CD4-positive, alpha-beta T cell treated with Interleukin-4 for 1 hour (primary cell): ENCODE results near the gene EIF1AD.
"Not testable (repeated sequence)": the region's sequence is repeated elsewhere in the genome, so short reads cannot be mapped to it uniquely, and the experiment has no call there.

Experiments used
- DNase-seq, 2 donors: peaks; one replicate each; pipeline ENCODE4 v3.0.0-alpha.2; 2020 to 2022

The EIF1AD gene, protein sequence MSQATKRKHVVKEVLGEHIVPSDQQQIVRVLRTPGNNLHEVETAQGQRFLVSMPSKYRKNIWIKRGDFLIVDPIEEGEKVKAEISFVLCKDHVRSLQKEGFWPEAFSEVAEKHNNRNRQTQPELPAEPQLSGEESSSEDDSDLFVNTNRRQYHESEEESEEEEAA

DNA sequence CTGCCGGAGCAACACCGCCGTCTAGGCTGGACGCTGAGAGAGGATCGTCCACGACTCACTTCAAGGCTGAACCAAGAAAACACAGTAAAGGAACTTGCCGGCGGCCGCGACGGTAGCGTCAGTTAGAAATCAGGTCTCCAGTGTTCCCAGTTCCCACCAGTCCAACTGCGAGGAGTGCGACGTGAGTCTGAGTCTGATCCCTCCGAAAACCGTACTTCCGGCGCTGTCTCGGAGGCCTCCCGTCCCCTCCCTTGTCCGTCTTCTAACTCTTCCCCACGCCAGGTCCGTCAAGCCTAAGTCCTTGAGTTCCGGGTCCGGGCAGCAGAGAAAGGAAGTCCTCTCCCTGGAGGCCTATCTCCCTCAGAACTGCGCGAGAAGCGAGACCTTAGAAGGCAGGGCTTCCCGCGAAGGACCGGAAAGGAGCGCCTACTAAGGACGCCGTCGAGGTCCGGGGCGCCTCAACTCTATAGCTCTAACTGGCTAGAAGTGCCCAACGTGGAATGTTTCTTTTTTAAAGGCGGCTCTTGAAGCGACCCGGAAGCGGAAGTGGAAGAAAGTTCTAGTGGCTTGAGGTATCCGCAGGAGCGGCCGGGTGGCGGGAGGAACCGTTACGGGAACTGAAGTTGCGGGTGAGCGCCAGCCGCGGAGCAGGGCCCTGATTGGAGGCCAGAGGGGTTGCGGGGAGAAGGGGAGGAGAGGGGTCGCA, at the start of gene EIF1AD, which contains the start of gene BANF1:
TSS of gene EIF1AD (minus strand) at position 216 of the 706 bp plus-strand sequence. CDS start 1,768 bp downstream, outside the sequence.
TSS of gene BANF1 (plus strand) at position 562 of the 706 bp plus-strand sequence. CDS start 748 bp downstream, outside the sequence.
- peak; percentile 93 to 97 for DNase-seq

DNA sequence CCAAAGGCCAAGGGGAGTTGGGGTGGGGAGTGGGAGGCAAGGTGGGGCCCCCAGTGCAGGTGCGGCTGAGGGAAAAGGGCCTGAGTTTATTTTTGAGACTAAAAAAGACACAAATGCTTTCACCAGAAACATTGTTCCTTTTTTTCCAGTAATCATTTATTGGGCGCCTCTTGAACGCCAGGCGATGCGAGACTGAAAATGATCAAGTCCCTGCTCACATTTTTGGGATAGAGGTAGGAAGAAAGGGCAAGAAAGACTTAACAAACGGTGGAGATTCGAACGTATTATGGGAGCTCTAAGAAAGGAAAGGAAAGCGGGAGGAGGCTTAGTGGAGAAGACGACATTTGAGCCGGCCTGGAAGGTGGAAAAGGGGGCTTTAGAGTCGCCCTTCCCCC, 49.4 kb upstream of the EIF1AD start:
- no peak for DNase-seq

DNA sequence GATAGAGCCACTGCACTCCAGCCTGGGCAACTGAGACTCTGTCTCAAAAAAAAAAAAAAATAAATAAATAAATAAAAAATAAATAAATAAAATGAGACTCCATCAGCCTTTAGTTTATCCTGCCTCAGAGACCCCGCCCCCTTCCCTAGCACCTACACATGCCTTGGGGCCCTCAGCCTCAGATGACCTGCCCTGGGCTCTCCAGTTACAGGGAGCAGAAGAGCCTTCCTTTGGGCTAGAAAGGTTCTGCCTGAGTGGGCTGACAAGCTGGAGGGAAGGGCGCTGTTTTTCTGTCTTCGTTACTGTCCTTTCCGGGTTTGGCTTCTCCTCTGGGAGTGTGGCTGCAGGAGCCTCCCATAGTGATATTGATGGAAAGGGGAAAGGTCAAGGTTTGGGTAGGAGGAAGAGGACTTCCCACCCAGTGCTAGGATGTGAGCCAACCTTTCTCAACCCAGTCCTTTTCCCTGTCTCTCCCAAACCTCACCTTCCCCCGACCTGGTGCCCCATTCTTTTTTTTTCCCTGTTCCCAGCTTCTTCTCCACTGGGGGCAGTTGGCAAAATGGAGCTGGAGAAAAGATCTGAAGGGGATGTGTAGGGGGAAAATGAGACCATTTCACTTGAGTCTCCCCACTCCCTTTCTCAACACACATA, 48.7 kb upstream of the EIF1AD start:
- no peak for DNase-seq

DNA sequence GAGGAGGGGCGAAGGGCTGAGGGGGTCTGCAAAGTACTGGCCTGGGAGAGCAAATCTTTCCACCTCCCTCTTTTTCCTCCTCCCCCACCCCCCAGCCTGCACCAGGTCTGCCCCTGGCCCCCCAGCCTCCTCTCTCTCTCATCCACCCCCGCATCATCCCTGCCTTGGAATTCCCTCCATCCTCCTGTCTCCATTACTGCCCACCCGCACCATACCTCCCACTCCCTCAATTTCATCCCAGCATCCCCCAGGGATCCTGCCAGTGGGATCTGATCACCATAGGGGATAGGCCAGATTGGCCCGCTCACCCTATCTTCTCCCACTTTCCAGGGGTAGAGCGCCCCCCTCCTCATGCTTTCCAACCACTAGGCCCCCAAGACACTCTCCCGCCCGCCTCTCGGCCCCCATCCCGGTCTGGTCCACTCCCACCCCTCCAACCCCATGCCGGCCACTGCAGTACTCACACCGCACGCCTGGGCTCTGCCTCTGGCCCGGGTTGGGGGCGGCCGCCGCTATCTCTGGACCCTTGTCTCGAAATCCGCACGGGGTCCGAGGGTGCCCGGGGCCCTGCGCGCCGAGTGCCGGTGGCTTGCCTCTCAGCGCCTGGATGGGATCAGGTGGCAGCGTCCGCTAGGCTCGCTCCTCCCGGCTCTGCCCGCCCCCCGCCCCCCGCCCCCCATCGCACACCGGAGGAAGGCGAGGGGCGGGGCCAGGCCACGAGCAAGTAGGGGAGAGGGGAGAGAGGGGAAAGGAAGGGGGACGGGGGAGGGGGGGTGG, 46.8 kb upstream of the EIF1AD start, which contains the start of gene GAL3ST3:
TSS of gene GAL3ST3 (minus strand) at position 615 of the 777 bp plus-strand sequence. CDS start 3,746 bp downstream, outside the sequence.
- DNase-seq: no peak

DNA sequence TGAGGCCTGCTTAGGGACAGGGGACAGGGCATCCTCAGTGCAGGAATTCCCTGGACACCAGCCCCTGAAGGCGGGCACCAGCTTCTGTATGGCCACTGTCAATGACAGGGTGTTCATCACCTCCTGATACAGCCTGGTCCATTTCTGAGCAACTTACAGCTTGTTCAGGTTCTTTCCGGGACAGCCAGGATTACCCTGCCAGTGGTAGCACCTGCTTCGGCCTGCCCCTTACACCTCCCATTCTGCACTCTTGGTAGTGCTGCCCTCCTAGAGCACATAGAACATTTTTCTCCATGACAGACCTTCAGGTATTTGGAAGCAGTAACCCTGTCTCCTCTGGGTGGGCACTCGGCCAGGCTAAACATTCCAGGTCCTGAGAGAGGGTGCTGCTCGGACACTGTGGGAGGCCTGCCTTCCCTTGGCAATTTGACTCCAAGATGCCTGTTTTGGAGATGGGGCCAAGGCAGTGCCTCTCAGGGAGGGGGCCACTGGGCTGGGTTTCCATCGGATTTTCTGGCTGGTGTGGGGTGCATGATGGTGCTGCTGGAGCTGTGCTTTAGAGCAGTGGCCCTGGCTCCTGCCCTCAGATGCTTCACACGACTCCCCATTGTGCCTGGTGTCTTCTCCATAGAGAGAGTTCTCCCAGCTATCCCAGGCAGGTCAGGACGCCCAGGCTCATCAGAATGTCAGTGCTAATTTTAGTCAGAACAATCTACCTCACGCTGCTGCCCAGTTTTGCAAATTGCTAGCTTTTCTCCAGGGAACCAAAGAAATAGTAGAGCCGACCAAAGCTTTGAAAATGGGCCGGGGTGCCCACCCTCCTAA, 45.8 kb upstream of the EIF1AD start:
- no peak for DNase-seq

DNA sequence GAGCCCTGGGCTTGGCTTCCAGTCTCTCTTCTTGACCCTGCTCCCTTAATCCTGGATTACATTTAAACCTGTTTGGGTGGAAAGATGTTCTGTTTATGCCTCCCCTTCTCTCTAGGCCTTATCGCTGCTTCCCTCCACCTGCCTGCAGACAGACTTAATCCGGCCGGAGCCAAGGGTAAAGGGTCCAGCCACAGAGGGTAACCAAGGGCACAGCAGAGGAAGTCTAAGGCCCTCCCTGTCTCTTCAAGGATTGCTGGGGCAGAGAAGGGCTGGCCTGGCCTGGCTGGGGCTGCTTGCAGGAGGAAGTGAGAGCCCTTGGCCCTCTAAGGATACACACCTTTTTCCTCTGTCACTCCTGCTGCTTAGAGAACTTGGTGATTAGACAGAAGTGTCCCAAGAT, 44.9 kb upstream of the EIF1AD start:
- no peak for DNase-seq

DNA sequence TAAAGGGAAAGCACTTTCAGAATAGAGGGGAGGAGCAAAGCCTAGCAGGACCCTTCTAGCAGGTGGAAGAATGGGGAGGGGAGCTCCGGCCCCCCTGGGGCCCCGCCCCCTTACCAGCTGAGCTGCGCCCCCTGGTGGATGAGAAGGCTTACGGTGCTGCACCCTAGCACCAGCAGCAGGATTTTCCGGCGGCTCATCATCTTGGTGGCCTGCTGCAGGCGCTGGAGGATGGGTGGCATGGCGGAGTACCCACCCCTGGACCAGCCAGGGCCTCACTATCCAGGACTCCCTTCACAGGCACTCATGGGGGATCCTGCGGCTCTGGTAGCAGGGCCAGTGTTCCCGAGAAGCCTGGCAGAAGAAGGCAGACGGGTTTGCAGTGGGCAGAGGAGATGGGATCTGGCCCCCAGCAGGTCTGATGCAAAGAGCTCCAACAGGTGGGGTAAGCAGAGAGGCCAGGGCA, 43.3 kb upstream of the EIF1AD start:
- DNase-seq: peak; percentile 82 to 85

DNA sequence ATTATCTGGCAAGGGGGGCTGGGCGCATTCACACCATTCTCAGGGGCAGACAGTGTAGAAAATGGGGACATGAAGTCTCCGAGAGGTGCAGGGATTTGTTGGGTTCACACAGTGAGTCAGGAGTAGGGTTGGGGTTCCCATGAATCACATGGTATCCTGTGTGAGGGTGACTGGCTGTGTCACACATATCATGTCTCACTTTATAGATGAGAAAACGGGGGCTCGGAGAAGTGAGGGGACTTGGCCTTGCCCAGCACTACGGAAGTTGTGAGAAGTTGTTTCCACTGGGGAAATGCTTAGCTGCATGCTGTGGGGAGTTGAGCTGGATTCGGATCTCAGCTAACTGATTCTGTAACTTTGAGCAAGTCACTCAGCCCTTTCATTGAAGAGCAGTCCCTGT, 42.8 kb upstream of the EIF1AD start:
- DNase-seq: peak in 1 of 2 donors; percentile 23

DNA sequence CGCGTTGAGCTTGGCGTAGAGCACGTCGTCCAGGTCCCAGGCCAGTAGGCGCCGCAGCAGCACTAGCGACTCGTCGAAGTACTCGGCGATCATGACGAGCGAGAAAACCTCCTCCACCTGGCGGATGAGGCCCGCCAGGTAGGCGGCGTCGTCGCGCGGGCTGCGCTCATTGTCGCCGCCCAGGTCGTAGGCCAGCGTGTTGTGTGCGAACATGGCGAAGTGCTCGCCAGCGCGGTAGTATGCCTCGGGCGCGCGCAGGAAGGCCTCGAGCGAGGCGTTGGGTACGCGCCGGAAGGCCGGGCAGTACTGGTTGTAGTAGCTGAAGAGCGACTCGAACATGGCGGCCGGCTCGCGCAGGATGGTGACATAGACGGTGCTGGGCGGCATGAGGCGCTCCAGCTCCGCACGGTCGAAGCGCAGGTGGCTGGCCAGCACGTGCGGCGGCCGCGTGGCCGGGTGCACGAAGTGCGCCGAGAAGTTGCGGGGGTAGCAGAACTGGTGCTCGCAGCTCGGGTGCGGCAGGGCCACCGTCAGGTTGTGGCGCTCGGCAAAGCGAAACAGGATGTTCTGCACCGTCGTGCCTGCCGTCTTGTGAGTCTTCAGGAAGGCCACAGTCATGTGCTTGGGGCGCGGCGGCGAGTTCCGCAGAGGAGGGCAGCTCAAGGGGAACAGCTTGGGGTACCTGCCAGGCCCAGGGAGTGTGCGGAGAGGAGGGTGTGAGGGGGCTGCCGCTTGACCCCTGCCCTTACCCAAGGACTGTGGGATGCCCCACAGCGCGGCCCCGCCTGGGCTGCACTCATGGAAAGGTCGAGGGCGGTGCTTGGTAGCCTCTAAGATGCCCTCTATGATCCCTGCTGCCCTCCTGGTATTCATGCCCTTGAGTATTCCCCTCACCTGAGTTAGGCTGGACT, 41.3 kb upstream of the EIF1AD start:
- DNase-seq: no peak

DNA sequence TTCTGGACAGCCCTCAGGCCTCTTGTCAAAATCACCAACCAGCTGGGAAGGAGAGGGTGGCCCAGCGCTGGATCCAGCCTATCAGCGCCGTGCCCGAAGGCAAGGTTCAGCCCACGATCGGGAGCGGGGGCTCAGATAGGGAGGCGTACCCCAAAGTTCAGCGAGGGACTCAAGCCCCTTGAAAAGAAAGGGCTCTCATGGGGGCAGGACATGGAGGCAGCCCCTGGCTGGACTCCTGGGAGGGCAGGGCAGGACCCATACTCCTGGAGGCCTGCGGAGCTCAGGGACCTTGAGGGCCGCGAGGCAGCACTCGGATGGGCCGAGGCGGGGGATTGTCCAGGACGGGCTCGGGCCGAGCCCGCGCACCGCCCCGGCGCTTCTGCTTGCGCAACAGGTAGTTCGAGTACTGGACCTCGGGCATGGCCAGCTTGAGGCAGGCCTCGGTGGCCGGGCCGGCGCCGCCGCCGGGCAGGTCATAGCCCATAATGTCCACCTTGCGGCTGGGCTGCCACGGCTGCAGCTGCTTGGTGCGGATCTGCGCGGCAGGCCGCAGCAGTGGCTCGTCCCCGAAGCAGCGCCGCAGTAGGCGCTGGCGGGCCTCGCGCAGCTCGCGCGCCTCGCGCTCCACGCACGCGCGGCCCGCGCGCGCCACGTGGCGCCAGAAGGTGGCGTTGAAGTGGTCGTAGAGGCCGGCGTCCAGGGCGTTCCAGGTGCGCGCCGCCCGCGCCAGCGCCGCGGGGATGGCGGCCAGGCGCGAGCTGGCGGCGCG, 40.5 kb upstream of the EIF1AD start:
- no peak for DNase-seq

DNA sequence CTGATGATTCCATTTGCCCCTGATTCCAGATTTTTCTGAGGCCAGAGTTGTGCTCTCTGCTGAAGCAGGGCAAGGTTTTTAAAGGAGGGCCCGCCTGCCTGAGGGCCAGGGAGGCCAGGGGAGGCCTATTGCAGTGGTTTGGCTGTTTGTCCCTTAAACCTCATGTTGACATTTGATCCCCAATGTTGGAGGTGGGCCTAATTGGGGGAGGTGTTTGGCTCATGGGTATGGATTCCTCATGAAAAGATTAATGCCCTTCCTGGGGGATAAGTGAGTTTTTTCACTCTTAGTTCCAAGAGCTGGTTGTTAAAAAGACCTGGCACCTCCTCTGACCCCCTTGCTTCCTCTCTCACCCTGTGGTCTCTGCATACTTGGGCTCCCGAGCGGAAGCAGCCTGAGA, 37.8 kb upstream of the EIF1AD start:
- DNase-seq: no peak

DNA sequence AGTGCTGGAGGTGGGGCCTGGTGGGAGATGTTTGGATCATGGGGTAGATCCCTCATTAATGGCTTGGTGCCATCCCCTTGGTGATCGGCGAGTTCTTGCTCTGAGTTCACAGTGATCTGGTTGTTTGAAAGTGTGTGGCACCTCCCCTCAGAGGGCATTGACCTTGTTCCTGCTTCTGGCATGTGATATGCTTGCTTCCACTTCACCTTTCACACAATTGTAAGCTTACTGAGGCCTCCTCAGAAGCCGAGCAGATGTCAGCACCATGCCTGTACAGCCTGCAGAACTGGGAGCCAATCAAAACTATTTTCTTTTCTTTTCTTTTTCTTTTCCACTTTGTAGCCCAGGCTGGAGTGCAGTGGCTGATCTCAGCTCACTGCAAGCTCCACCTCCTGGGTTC, 35.4 kb upstream of the EIF1AD start:
- no peak for DNase-seq

DNA sequence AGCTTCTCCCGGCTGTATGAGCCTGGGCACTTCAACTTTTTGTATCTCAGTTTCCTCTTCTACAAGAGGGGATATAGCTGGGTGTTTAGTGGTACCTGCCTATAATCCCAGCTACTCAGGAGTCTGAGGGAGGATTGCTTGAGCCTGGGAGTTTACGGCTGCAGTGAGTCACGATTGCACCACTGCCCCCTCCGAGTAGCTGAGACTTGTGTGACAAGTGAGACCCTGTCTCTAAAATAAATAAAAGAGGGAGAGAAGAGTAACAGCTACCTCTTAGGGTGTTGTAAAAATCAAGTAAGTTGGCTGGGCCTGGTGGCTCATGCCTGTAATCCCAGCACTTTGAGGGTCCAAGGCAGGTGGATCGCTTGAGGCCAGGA, 34.4 kb upstream of the EIF1AD start:
- no peak for DNase-seq

DNA sequence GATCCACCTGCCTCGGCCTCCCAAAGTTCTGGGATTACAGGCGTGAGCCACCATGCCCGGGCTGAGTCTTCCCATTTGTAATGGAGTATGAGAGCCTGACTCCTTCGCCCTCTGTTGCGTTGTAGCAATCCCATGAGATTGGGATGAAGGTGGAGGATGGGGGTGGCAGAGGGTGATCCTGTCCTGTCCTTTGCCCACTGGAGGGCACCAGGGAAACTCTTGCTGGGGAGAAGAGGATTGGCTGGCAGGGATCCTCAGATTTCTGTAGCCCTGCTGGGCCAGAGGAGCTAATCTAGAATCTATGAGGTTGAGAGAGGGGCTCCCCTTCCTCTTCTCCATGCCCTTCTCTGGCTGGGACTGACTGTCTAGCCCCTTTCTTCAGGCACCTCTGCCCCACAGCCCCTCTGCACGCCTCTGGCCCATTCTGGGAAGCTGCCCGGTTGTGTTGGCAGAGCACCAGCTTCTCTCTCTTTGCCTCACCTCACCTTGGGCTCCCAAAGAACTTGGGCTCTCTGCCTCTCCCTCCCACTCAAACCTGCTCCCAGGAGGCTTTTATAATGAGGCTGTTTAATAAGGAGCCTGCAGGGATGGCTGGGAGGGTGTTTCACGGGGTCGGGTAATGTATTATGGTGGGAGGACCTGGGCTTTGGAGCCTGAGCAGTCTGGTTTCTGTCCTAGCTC, 33.8 kb upstream of the EIF1AD start:
- no peak for DNase-seq

DNA sequence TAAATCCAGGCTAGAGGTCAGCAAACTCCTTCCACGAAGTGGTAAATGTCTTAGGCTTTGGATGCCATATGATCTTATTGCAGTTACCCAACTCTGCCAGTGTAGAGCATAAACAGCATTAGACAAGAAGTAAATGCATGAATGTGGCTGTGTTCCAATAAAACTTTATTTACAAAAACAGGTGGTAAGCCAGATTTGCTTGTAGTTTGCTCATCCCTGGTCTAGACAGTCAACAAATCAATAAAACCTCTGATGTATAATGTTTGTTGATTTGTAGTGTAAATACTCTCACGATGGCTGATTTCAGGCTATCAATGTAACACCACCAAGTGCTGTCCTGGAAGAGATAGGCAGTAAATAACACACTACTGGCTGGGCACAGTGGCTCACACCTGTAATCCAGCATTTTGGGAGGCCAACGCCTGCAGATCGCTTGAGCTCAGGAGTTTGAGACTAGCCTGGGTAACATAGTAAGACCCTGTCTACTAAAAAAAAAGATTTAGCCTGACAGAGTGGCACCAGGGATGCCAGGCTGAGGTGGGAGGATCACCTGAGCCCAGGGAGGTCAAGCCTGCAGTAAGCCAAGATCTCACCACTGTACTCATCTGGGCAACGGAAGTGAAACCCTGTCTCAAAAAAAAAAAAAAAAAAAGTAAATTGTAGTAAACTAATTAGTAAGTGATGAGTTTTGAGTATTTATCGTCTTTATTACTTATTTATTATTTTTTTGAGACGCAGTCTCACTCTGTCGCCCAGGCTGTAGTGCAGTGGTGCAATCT, 31.2 kb upstream of the EIF1AD start:
- no peak for DNase-seq

DNA sequence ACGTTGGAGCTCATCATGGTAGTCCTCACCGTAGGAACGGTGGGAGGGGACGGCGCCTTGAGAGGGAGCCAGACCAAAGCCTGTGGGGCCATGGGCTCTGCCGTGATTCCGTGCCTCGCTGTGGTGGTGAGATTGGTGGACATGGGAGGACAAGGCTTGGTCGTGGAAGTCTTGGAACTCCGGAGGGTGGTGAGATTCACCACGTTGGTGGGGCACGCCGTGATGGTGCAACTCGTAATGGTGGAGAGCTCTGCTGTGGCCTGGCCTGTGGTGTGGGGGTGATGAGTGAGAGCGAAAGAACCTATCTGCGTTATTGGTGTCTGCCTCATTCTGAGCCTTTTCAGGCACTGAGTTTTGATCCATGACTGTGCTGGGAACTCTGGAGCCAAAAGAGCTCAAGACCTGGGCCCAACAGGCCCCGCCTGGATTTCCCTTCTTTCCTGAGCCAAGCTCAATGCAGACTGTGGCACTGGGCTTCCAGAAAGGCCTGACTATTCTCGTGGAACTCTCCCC, 24.1 kb upstream of the EIF1AD start, which contains the start of gene CATSPER1:
TSS of gene CATSPER1 (minus strand) at position 463 of the 513 bp plus-strand sequence. CDS start at position 363, 100 bp downstream.
- no peak for DNase-seq

DNA sequence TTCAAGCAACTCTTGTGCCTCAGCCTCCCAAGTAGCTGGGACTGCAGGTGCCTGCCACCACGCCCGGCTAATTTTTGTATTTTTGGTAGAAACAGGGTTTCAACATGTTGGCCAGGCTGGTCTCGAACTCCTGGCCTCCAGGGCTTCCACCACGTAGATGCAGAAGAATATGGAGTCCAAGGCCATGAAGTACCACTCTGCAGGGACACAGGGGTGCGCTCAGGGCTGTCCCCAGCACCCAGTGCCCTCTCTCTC, 21.2 kb upstream of the EIF1AD start:
- DNase-seq: not testable (repeated sequence)

DNA sequence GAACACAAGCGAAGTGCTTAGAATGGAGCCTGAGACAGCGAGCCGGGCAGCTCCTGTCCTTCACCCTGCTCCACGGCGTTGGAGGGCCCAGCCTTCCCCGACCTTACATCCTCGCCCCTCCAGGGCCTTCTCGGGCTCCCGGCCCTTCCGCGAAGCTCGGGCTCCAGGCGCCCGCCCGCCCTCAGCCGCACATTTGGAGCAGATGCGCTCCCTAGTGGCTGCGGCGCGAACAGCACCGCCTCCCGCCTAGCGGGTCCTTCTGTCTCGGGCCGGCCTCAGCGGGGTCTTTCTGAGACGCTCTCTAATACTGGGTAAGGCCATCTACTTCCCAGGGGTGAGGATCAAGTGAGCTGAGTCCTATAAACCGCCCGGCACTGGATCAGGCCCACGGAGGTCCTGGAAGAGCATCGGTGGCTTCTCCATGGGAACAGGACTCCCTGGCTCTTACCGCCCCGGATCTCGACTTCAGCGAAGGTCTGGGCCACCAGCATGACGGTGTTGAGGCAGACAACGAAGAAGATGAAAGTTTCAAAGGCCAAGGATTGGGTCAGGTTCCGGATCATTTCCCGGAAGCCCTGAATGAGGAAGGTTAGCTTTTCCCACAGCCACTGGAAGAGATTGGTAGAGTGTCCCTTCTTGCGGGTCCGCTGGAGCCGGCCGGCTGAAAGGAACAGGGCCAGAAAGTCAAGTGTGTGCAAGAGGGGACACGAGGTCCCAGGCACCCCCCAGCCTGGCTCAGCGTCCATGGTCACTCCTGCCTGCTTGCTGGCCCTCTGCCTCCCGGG, 20.6 kb upstream of the EIF1AD start:
- peak; percentile 68 to 72 for DNase-seq
